ENCODE measurements around the gene CNNM3.

- TF ChIP-seq EZH2 (IDR thresholded peaks at IDR 0.05; ENCODE audit: insufficient read depth, poor library complexity, severe bottlenecking) (no peak), EZH2phosphoT487 (IDR thresholded peaks at IDR 0.05; ENCODE audit: insufficient read depth, low read depth) (no peak)
These were observed at the start of gene CNNM3 for GRCh38 chr2:96816127-96816835.
